Psoas muscle (tissue), 8 donors: ENCODE results near the gene KIF16B. TPM values are rescaled to one million over a fixed set of nuclear protein-coding genes. Genes with fewer than 3 reads are reported as not detected.

Experiments used
- ATAC-seq, 4 donors: fragments of 200-7000 bp; cut with Tn5 transposase; one replicate each; pipeline ENCODE4 v1.9.1; 2020; ENCODE audit warnings: moderate library complexity in 3 of 4, mild to moderate bottlenecking in 2 of 4
- DNase-seq, 2 donors: peaks; one replicate each; pipeline ENCODE4 v3.0.0-alpha.2; 2020
- H3K27ac ChIP-seq: fragments of 200-600 bp; one replicate; pipeline ENCODE4 v1.8.0; 2022
- H3K27me3 ChIP-seq, 3 donors: fragments of 200-600 bp in 1 of 3; one replicate each; pipeline versions ENCODE4 v1.6.1 to v1.8.0; 2013 to 2022; ENCODE audit warnings: low read length in 2 of 3, mild to moderate bottlenecking in 2 of 3, moderate library complexity in 1 of 3; ENCODE audit not compliant: insufficient read depth in 3 of 3
- H3K36me3 ChIP-seq, 2 donors: fragments of 200-600 bp in 1 of 2; one replicate each; pipeline versions ENCODE4 v1.6.1 to v1.8.0; 2013 to 2022; ENCODE audit warnings: low read depth in 1 of 2, mild to moderate bottlenecking in 1 of 2, moderate library complexity in 1 of 2; ENCODE audit not compliant: insufficient read depth in 1 of 2
- H3K4me1 ChIP-seq: fragments of 200-600 bp; one replicate; pipeline ENCODE4 v1.8.0; 2022
- H3K4me3 ChIP-seq: fragments of 200-600 bp; one replicate; pipeline ENCODE4 v1.8.0; 2022; ENCODE audit warnings: mild to moderate bottlenecking
- H3K9me3 ChIP-seq: fragments of 200-600 bp; one replicate; pipeline ENCODE4 v1.8.0; 2022
- WGBS, 3 donors: extraction: QIAGEN DNeasy Blood & Tissue Kit; methylation state at CpG; one replicate each; pipeline versions ENCODE4 v1.1.6 to v1.1.7; 2013; 5-methylcytosine and 5-hydroxymethylcytosine counted together
- intact Hi-C, 2 donors: fragments of 100-400 bp; cut with DNase I; formaldehyde crosslinking; loops; one replicate each; pipeline versions ENCODE4 v1.11.0 to v1.14.2; 2022
- polyA plus RNA-seq, 3 donors: library from polyadenylated mRNA; stranded (reverse); fragments of 200-250 nt; gene quantifications; one replicate each; pipeline ENCODE4 v1.2.3, GENCODE V29; 2013
- total RNA-seq, 4 donors: library from RNA; stranded (reverse); fragmentation: NEBNext Ultra II Directional in 2 of 4; extraction: Animal tissue kit (Norgen Biotek cat#: 25700) in 2 of 4; gene quantifications; one replicate each; pipeline versions ENCODE4 v1.2.1 to v1.2.4, GENCODE V29; 2021 to 2023
- TF ChIP-seq, protein P1 (sequence below): fragments of 200-600 bp; IDR thresholded peaks from one replicate; pipeline ENCODE4 v1.8.0; 2022; ENCODE audit warnings: antibody characterized with exemption
- donor health status: healthy with polysubstance abuse.
- donor health status: DM: no; HTN: no; CAD: no; lungs with moderate emphysema.
- donor health status: Bipolar disorder and iron deficiency.
- donor health status: healthy.
- donor health status: DM: yes; HTN: yes; CAD: no.
- donor health status: DM: no; HTN: no; CAD: no.
- donor health status: DM: no; HTN: no; CAD: no.
- donor health status: DM: yes; HTN: yes; CAD: no.

KIF16B gene
- total and polyA plus RNA-seq, 7 donors, result 18.1 to 30.6 (median 24.1) TPM

DNA sequence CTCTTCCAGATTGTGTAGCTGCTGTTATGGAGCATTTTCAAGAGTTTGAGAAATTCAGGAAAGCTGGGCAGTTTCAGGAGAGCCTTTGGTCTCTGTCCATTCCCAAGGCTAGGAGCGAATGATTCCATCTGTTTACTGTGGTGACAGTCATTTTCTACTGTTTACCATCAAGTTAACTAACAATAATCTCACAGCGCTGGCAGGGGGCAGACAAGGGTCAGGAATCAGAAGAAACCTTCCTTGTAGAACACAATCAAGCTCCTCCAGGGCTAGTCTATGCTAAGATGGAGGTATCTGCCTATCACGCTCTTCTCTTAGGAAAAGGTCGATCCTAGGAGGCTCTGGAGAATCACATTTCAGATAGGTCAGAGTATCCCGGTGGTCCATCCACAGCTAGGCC is 293.9 kb downstream of the KIF16B start:
- ATAC-seq, result no peak
- no peak overlapping the region for H3K27ac ChIP-seq
- intact Hi-C loops, result loop anchor here in 1 of 2 donors (10.0 kb wide), 1 partner anchor 475 kb away; no protein-coding TSS in a partner anchor
- peaks cover 14% of the 10 kb centered on the region for H3K4me1 ChIP-seq
- WGBS, 3 donors, result 95 to 98% (median 95%) methylated on average over 5 of the region's 5 CpGs
- H3K9me3 ChIP-seq, result no peaks in the 10 kb centered on the region
- H3K4me3 ChIP-seq, result no peak overlapping the region
- TF ChIP-seq, protein P1, sequence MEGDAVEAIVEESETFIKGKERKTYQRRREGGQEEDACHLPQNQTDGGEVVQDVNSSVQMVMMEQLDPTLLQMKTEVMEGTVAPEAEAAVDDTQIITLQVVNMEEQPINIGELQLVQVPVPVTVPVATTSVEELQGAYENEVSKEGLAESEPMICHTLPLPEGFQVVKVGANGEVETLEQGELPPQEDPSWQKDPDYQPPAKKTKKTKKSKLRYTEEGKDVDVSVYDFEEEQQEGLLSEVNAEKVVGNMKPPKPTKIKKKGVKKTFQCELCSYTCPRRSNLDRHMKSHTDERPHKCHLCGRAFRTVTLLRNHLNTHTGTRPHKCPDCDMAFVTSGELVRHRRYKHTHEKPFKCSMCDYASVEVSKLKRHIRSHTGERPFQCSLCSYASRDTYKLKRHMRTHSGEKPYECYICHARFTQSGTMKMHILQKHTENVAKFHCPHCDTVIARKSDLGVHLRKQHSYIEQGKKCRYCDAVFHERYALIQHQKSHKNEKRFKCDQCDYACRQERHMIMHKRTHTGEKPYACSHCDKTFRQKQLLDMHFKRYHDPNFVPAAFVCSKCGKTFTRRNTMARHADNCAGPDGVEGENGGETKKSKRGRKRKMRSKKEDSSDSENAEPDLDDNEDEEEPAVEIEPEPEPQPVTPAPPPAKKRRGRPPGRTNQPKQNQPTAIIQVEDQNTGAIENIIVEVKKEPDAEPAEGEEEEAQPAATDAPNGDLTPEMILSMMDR, result no peak
- DNase-seq, result no peak
- no peaks in the 10 kb centered on the region for H3K27me3 ChIP-seq
- H3K36me3 ChIP-seq, result no peaks in the 10 kb centered on the region

DNA sequence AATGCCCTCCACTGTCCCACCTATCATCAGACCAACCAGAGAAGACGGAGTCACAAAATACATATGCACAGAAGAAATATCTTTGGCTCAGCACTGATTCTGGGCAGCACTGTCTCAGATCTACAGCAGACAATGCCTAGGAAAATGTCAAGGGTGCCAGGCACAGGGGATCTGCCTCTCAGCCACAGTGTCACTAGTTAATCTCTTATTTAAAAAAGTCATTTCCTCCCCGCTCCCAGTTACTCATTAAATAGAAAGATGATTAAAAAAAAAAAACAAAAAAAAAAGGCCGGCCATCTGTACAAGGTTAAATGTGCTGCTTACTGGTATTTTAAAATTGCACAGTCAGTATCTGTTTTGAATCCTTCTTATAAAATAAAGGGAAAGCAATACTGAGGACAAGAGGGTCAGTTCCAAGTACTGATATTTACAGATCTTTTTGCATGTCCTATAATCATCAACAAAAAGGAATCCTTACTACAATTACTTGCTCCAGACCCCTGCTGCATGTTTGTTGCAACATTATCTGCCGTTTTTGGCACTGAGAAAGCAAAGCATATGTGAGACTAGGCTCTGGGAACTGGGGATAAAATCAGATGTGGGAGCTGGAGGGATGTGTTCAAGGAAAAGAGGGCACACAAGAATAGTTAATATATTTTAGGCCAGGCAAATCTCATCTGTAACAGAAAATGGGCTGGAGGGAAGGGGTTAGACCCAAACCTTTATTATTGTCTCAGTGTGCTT is 299.3 kb downstream of the KIF16B start:
- intact Hi-C loops, result loop anchor here in 1 of 2 donors (10.0 kb wide), 1 partner anchor 481 kb away; no protein-coding TSS in a partner anchor
- H3K36me3 ChIP-seq, result peaks cover 0 to 3% of the 10 kb centered on the region in 2 donors
- ATAC-seq (no peak), DNase-seq (no peak)
- no peak overlapping the region for H3K4me3 ChIP-seq
- TF ChIP-seq, protein P1, result no peak
- H3K4me1 ChIP-seq, result no peaks in the 10 kb centered on the region
- no peaks in the 10 kb centered on the region for H3K27me3 ChIP-seq
- H3K27ac ChIP-seq, result no peak overlapping the region
- H3K9me3 ChIP-seq, result no peaks in the 10 kb centered on the region
- 73 to 76% (median 75%) methylated on average over 4 of the region's 4 CpGs for WGBS, 3 donors

DNA sequence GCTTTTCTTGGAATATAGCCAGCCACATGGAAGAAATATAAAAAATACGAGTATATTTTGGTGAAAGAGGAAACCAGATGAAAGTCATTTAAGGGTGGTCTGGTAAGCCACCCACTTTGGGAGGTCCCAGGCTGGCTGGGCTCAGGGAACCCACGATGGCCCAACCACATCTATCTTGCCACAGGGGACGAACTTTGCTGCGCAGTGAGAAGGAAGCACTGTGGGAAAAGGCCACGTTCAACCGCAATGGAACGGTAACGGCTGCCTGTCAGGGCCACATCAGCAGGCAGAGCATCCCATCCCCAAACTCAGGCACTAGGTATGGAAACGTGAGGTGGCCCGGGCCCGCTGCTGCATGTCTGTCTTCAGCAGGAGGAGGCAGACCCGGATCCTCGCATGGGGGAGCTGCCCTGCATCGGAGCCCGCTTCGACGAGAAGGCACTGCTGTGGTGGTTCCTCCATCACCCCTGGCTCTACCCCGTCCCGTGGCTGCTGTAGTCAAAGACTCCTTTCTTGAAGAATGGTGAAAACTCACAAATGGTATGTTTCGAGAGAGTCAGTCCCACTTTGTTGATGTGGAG is 300.4 kb downstream of the KIF16B start:
- H3K9me3 ChIP-seq, result no peaks in the 10 kb centered on the region
- intact Hi-C loops, result loop anchor here in 1 of 2 donors (10.0 kb wide), 1 partner anchor 482 kb away; no protein-coding TSS in a partner anchor
- TF ChIP-seq, protein P1, result no peak
- H3K36me3 ChIP-seq, result peaks cover 0 to 3% of the 10 kb centered on the region in 2 donors
- no peak overlapping the region for H3K4me3 ChIP-seq
- no peak for DNase-seq
- WGBS, 3 donors, result 90 to 92% (median 92%) methylated on average over 20 of the region's 20 CpGs
- ATAC-seq, result no peak
- H3K27ac ChIP-seq, result no peak overlapping the region
- no peaks in the 10 kb centered on the region for H3K27me3 ChIP-seq
- H3K4me1 ChIP-seq, result no peaks in the 10 kb centered on the region

DNA sequence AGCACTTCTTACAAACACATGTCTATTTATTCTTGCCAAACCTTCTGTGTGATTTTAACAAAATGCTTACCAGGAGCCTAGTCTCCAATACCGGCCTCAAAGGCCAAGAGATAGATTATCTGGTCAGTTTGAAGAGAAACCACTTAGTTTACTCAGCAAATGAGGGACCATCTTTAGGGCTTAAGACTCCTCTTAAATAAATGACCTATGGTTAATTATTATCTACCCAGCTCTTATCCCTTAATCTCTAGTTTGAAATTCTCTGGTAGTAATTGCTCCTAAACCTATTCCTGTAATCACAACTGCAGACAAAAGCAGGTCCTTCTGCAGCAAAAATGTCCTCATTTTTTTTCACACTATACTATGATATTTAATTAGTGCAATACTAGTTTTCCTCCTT is 301.8 kb downstream of the KIF16B start:
- intact Hi-C loops, result loop anchor here in 1 of 2 donors (10.0 kb wide), 1 partner anchor 483 kb away; no protein-coding TSS in a partner anchor
- no peak for ATAC-seq

More for the DNA sequence above, 301.8 kb downstream of the KIF16B start:
- Histone ChIP-seq H3K27me3 (no peaks in the 10 kb centered on the region), H3K9me3 (no peaks in the 10 kb centered on the region), H3K27ac (no peak overlapping the region), H3K36me3 (peaks cover 0 to 3% of the 10 kb centered on the region in 2 donors), H3K4me3 (no peak overlapping the region), H3K4me1 (no peaks in the 10 kb centered on the region)
- TF ChIP-seq, protein P1, result no peak
- WGBS, 3 donors, result 93 to 100% (median 96%) methylated on average over 1 of the region's 1 CpG
- no peak for DNase-seq
